ENCODE measurements around the gene UBE2QL1.

UBE2QL1 gene

GRCh38 chr5:6476313-6476661, 27.6 kb downstream of the UBE2QL1 start:
- no peak for DNase-seq

GRCh38 chr5:6478793-6479192, 30.1 kb downstream of the UBE2QL1 start:
- no peak for DNase-seq

GRCh38 chr5:6480133-6481051, 31.7 kb downstream of the UBE2QL1 start:
- DNase-seq, result no peak

- no peak for DNase-seq
Observed at GRCh38 chr5:6482735-6483134, 34.1 kb downstream of the UBE2QL1 start.

- DNase-seq, result no peak
Observed at GRCh38 chr5:6483880-6484382, 35.3 kb downstream of the UBE2QL1 start.

- no peak for DNase-seq
Observed at GRCh38 chr5:6484446-6484845, 35.8 kb downstream of the UBE2QL1 start.

GRCh38 chr5:6484899-6485298, 36.2 kb downstream of the UBE2QL1 start:
- DNase-seq, result no peak

- no peak for DNase-seq
Observed at GRCh38 chr5:6485441-6485840, 36.8 kb downstream of the UBE2QL1 start.

GRCh38 chr5:6486074-6486473, 37.4 kb downstream of the UBE2QL1 start:
- no peak for DNase-seq

GRCh38 chr5:6487081-6487480, 38.4 kb downstream of the UBE2QL1 start:
- no peak for DNase-seq

GRCh38 chr5:6488021-6488420, 39.4 kb downstream of the UBE2QL1 start:
- peak in 31 of 56 donors; percentile 6 to 85 (median 45) for DNase-seq

- DNase-seq, result no peak
Observed at GRCh38 chr5:6489643-6490185, 41.1 kb downstream of the UBE2QL1 start.

- DNase-seq, result no peak
Observed at GRCh38 chr5:6490246-6490645, 41.6 kb downstream of the UBE2QL1 start.

GRCh38 chr5:6490693-6491092, 42.0 kb downstream of the UBE2QL1 start:
- DNase-seq, result no peak

GRCh38 chr5:6491196-6491918, 42.7 kb downstream of the UBE2QL1 start:
- DNase-seq, result no peak

GRCh38 chr5:6491919-6492290, 43.2 kb downstream of the UBE2QL1 start:
- DNase-seq, result no peak

GRCh38 chr5:6492934-6493333, 44.3 kb downstream of the UBE2QL1 start:
- DNase-seq, result no peak

- DNase-seq, result no peak
Observed at GRCh38 chr5:6493681-6494454, 45.2 kb downstream of the UBE2QL1 start.

- DNase-seq, result no peak
Observed at GRCh38 chr5:6494939-6495338, 46.3 kb downstream of the UBE2QL1 start.

- DNase-seq, result no peak
Observed at GRCh38 chr5:6495433-6496206, 47.0 kb downstream of the UBE2QL1 start.

GRCh38 chr5:6496207-6496584, 47.5 kb downstream of the UBE2QL1 start:
- DNase-seq, result no peak

Measured in amygdala (tissue), 56 donors.